Placental epithelial cell (primary cell): Measurements from ENCODE around the gene GDPD1. TPM values are rescaled to one million over a fixed set of nuclear protein-coding genes. Genes with fewer than 3 reads are reported as not detected.

Source experiments
- small RNA-seq: library from RNA; depleted of rRNA; stranded (forward); fragments of <200 nt; gene quantifications from one replicate; pipeline ENCODE3, GENCODE V24; 2012
- total RNA-seq: library from RNA; depleted of rRNA; stranded (reverse); fragments of >200 nt; gene quantifications from 2 replicates; pipeline ENCODE4 v1.2.3, GENCODE V29; 2012

The GDPD1 gene
- total RNA-seq, result 0.22 TPM in 1 of 2 replicates, not detected in the other

GRCh38 chr17:59220328-59221158 is at the start of gene GDPD1:
Gene GDPD1 (plus strand): TSS chr17:59220511. CDS start chr17:59220610, 99 bp downstream.

Small RNAs within 50 kb of the gene (small RNA-seq; reads per million reads assigned to genes)
- gene RF00019 (not detected), gene SNRPGP17 (not detected)

Other genes starting within 250 kb of the GDPD1 start
- gene TRIM37, start 113.6 kb upstream of the GDPD1 start, total RNA-seq, result 16.5 and 20.8 TPM in 2 replicates
- 28.3 and 63.2 TPM in 2 replicates for gene SKA2, start 65.3 kb upstream of the GDPD1 start, total RNA-seq
- 3.1 and 13.0 TPM in 2 replicates for gene PRR11, start 64.8 kb upstream of the GDPD1 start, total RNA-seq
- gene SMG8, start 10.5 kb upstream of the GDPD1 start, total RNA-seq, result 17.3 and 18.7 TPM in 2 replicates
- gene YPEL2, start 111.1 kb downstream of the GDPD1 start, total RNA-seq, result 13.6 and 14.5 TPM in 2 replicates